Activated CD8-positive, alpha-beta memory T cell treated with anti-CD3 and anti-CD28 coated beads for 4 hours (primary cell): Measurements from ENCODE around the gene DACT3.
"Not testable (repeated sequence)": the region's sequence is repeated elsewhere in the genome, so short reads cannot be mapped to it uniquely, and the experiment has no call there.

Experiments used
- DNase-seq, 2 donors: peaks; one replicate each; pipeline ENCODE4 v3.0.0-alpha.2; 2020; ENCODE audit warnings: low read depth in 2 of 2

The DACT3 gene

DNA sequence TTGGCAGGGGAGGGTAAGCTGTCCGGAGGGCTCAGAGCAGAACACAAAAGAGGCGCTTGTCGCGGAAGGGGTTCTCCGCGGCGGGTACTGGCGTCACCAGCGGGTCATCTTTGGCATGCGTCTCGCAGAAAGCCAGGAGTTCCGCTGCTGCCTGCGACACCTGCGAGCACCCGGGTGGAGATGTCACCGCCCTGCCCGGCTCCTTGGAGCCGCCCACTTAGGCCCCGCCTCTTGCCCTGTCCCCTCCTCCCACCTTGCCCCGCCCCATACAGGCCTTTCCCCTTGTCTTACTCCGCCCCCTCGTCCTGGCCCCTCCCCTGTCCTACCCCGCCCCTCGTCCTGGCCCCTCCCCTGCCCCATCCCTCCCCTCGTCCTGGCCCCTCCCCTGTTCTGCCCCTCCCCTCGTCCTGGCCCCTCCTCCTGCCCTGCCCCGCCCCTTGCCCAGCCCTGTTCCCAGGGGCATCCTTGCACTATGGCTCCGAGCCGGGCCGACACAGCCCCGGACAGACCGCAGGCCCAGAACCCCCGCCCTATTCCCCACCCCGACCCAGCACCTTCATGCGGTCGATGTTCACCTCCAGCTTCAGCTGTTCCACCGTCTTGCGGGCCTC, 26.8 kb downstream of the DACT3 start:
- DNase-seq = peak; percentile 77 to 87

DNA sequence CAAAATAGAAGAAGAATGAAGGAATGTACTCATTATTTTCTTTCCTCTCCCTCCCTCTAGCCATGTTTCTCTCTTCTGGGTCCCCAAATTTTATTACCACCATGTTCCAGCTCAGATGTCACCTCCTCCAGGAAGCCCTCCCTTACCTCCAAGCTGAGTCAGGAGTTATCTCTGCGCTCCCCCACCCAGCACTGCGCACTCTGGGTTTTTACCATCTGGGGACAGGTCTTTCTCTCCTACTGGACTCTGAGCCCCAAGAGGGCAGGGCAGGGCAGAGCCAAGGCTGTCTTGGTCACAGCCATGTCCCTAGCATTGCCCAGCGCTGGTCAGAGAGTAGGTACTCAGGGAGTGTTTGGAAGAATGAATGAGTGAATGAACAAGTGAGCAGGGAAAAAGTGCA, 27.9 kb downstream of the DACT3 start:
- no peak for DNase-seq

DNA sequence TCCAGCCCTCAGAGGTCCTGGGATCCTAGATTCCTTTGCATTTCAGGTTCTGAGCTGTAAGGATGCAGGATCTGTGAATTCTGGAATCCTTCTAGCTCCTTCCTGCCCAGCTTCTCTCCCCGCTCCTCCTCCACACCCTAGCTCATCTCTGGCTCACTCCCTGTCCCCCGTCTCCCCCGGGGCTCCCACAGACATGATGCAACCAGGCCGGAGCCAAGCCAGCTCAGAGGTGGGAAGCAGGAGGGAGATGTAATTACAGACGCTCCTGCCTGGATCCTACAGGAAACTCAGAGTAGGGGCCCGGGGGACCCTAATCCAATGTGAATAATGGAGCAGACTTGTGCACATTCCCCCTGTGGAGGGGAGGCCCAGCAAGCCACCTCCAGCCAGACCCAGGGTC, 29.5 kb downstream of the DACT3 start:
- DNase-seq = no peak

DNA sequence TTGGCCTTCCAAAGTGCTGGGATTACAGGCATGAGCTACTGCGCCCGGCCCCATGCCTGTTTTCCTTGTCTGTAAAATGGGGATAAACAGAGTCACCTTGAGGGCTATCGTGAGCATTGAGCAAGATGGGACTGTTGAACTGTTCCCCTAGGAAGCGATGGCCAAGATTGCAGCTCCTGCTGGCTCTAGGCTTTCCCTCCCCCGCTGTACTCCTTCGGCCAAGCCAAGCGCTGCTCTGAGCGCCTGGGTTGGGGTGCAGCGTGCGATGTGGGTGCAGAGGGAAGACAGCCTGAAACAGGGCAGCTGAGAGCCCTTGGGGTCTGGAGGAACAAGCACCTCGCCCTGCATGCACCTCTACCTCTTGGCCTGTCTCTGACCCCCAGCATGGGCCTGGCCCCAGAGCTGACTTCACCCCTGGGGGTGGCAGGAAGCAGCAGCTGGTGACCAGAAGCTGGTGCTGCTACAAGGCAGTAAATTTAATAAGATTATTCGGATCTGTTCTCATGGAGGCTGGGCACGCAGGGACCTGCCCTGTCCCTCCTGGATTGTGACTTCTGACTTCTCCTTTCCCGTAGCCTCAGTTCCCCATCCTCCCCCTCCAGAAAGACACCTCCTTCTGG, 30.3 kb downstream of the DACT3 start:
- DNase-seq = no peak

DNA sequence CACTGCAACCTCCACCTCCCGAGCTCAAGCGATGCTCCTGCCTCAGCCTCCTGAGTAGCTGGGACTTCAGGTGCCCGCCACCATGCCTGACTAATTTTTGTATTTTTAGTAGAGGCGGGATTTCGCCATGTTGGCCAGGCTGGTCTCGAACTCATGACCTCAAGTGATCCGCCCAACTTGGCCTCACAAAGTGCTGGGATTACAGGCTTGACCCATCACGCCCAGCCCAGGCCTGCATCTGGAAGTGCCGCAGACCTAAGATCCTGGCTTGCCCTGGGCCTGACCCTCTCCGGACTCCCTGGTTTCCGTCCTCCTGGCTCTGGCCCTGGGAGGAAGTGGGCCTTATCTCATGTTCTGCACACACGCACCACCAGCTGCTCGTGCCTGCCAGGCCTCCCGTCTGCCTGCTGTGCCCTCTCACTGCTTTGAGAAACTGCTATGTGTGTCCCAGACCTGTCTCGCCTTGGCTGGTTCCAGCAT, 31.4 kb downstream of the DACT3 start:
- no peak for DNase-seq

- DNase-seq = not testable (repeated sequence)
Measured at GRCh38 chr19:46628970-46629369, 32.0 kb downstream of the DACT3 start.

DNA sequence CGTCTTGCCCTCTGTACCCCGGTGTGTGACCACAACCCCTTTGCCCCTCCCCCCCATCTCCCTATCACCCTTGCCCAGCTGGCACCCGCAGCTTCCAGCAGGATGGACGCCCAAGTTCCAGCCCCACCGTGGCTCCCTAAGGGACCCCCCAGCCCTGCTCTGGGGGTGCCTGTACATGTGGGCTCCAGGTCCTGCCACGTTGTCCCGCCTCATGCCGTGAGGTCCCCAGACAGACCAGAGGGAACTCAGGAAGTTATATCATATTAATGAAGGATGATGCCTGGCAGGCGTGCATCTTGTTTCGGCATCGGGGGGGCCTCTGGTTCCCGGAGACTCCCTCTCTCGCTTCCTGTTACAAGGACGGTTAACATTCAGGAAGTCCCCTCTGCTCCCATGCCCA, 34.5 kb downstream of the DACT3 start:
- no peak for DNase-seq

DNA sequence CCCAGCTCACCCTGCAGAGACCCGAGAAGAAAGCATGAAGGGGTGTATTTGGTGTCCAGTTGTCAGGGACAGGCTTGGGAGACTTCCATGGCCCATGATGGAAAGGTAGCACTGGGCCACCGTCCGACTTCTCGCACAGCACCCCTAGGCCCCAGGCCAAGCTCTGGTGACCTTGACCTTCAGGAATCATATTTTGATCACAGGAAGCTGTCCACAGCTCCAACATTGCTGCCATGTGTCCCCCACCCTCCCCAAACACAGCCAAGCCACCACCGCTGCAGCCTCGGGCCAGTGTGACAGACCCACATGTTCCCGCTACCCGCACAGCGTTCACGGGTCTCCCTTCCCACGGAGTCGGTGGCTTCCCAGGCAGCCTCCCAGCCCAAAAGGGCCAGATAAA, 35.3 kb downstream of the DACT3 start:
- DNase-seq = no peak

DNA sequence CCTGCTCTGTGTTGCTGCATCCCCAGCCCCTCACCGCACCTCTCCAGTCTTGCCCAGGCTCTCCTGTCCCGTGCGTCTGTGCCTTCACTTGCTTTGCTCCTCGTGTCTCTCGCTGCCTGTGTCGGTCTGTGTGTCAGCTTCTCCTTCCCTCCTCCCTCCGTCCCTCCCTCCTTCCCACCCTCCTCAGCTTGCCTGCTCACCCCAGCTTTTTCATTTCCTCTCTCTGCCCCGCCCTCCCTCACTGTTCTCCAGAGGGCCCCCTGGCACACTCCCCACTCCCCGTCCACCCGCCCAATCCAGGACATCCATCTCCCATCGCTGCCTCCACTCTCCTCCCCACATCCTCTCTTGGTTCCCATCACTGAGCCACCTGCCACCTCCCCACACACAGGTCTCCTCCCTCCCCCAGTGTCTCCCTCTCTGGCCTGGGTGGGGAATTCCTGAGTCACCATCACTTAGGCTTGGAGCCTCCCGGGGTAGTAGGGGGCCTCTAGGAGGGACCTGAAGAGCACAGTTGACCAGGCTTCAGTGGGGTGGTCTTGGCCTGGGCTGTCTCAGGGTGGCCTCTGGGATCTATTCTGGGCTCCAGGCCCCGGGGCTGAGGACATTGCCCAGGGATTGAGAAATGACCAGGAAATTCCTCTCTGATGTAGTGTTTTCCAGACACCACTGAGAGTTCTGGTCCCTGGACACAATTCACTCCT, 35.9 kb downstream of the DACT3 start, which contains the start of gene PTGIR:
PTGIR (minus strand) TSS at position 132 of the 704 bp plus-strand sequence. CDS start 864 bp downstream, outside the sequence.
- no peak for DNase-seq

DNA sequence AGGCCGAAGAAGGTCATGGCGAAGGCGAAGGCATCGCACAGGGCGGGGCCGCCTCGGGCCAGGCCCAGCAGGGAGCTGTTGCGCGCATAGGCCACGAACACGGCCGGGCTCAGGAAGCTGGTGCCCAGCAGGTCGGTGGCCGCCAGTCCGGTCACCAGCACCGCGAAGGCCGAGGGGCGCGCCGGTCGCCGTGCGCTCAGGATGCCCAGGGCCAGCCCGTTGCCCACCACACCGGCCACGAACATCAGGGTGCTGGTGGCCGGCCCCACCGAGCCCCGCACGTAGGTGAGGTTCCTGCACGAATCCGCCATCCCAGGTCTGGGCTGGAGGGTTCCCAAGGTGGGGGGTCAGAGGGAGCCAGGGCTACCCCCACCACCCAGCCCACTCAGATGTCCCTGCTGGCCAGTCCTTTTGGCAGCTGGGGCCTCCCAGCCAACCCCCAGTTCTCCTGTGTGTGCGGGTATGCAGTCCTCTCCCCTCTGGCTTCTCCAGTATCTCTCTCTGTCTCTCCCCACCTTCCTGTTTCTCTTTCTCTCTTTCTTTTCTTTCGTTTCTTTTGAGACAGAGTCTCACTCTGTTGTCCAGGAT, 37.0 kb downstream of the DACT3 start:
- DNase-seq = no peak

DNA sequence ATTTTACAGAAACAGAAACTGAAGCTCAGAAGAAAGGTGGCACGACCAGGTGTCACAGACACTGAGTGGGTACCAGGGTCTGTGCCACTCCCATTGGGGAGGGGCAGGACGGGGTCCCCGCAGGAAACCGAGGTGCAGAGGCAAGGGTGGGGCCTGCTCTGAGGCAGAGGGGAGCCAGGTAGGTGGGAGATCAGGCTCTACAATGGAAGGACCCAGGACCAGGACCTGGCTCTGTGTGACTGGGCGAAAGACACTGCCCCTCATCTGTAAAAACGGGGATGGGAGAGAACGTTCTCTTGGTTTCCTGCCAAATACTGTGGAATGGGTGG, 38.9 kb downstream of the DACT3 start:
- no peak for DNase-seq

- DNase-seq = no peak
Measured at GRCh38 chr19:46621191-46622117, 39.5 kb downstream of the DACT3 start.

GRCh38 chr19:46620716-46621115, 40.3 kb downstream of the DACT3 start:
- no peak for DNase-seq

GRCh38 chr19:46620267-46620666, 40.7 kb downstream of the DACT3 start:
- DNase-seq = no peak

DNA sequence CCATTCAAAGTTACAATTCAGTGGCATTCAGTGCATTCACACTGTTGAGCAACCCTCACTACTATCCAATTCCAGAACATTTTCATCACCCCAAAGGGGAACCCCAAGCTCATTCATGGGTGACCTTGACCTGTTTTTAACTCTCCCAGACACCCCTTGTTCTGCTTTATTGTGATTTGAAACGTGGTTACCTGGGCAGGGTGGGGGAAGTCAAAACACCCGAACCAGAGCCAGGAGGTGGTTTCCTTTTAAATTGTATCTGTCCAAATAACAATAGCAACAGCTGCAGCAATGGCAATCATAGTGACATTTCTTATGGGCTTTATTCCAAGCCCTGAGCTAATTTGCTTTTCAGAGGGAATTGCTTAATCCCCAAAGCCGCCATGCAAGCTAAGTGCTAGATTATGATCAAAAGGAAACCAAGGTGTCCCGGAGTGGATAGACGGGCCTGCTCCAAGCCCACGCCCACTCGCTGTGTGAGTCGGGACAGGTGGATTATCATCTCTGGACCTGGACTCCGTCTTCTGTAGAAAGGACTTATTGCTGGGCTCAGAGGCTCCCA, 42.2 kb downstream of the DACT3 start:
- DNase-seq = no peak

GRCh38 chr19:46617601-46618000, 43.4 kb downstream of the DACT3 start:
- DNase-seq = no peak

GRCh38 chr19:46616631-46617322, 44.2 kb downstream of the DACT3 start:
- no peak for DNase-seq

DNA sequence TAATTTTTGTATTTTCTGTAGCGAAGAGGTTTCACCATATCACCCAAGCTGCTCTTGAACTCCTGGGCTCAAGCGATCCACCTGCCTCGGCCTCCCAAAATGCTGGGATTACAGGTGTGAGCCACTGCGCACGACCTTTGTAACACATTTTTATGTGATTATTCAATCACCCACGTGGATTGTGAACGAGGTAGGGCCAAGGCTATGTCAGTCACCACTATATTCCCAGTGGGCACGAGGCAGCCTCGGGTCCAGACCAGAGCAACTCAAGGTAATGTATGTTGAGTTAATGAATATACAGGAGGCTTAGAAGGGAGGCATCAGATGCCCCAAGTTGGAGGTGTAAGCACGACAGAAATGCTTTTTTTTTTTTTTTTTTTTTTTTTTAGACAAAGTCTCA, 45.0 kb downstream of the DACT3 start:
- no peak for DNase-seq

DNA sequence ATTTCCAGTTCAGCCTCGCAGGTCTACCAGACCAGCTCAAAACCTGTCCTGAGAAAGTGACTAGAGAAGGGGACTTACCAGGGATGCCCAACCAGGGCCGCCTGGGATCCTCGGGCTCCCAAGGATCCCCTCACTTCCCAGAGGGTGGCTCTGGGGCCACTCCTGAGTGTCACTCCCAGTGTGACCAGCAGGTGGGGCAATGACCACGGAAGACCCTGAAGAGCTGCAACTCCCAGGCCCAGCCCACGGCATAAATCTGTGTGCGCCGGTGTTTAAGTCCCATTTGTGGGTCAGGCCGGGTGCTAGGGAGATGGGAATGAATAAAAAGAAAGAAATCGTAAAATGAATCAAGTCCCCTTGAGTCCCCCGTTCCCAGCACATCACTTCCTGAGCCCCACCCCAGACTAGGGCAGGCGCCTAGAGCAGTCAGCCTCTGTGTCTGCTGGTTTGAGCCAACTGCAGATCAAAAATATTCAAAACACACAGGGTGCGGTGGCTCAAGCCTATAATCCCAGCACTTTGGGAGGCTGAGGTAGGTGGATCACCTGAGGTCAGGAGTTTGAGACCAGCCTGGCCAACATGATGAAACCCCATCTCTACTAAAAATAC, 46.8 kb downstream of the DACT3 start:
- DNase-seq = peak; percentile 56 to 64

DNA sequence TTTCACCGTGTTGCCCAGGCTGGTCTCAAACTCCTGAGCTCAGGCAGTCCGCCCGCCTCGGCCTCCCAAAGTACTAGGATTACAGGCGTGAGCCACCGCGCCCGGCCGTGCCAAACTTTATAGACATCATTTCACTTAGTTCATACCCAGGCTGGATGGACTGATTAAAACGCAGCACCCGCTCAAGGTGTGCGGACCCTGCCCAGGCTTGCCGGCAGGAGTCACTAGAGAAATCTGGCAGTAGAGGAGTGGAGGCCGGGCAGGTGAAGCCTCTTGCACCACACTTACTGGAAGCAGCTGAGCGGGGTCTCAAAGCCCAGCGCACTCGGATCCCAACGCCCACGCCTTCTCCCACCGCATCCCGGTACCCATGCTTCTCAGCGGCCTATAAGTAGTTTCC, 47.5 kb downstream of the DACT3 start:
- no peak for DNase-seq
